A673 (cell line): ENCODE measurements around the gene FGR. TPM values are rescaled to one million over a fixed set of nuclear protein-coding genes. Genes with fewer than 3 reads are reported as not detected.

Source experiments
- BruUV-seq: library from RNA; stranded (reverse); fragments of 400-500 nt; replicated peaks from 2 replicates; lab custom pipeline; 2021; lab: Mats Ljungman, UMichigan
- CTCF ChIA-PET: fragments of 300-600 bp; sonication (Branson Sonifier 250); formaldehyde crosslinking; loops from one replicate; lab custom pipeline; 2022; ENCODE audit warnings: antibody characterized with exemption; lab: Charles Lee
- POLR2A ChIA-PET: fragments of 300-600 bp; sonication (Branson Sonifier 250); formaldehyde crosslinking; loops from one replicate; lab custom pipeline; 2022; ENCODE audit warnings: antibody characterized with exemption; ENCODE audit not compliant: low non-redundant PET; lab: Charles Lee
- DNase-seq: peaks from one replicate; pipeline ENCODE4 v3.0.0-alpha.2; 2015; ENCODE audit warnings: low spot score
- H3K27ac ChIP-seq: fragments of 200-600 bp; sonication (generic); 2 replicates; pipeline ENCODE4 v1.5.1; 2016; ENCODE audit warnings: mixed run types, low read depth, mild to moderate bottlenecking, mixed read lengths, antibody characterized with exemption, low read length; ENCODE audit not compliant: poor library complexity, severe bottlenecking
- H3K27me3 ChIP-seq: fragments of 200-600 bp; sonication (generic); replicated peaks from 2 replicates; pipeline ENCODE4 v1.6.1; 2017; ENCODE audit warnings: mixed run types, low read depth, mild to moderate bottlenecking, mixed read lengths, antibody characterized with exemption, low read length; ENCODE audit not compliant: insufficient read depth, poor library complexity
- H3K36me3 ChIP-seq: fragments of 200-600 bp; sonication (generic); 2 replicates; pipeline ENCODE4 v1.6.1; 2016; ENCODE audit warnings: mixed run types, mild to moderate bottlenecking, mixed read lengths, antibody characterized with exemption, low read length; ENCODE audit not compliant: insufficient read depth, poor library complexity, severe bottlenecking
- H3K4me1 ChIP-seq: fragments of 200-600 bp; sonication (generic); 2 replicates; pipeline ENCODE4 v1.6.1; 2017; ENCODE audit warnings: mixed run types, mild to moderate bottlenecking, mixed read lengths, antibody characterized with exemption, low read length; ENCODE audit not compliant: insufficient read depth, poor library complexity, severe bottlenecking
- H3K4me3 ChIP-seq: fragments of 200-600 bp; sonication (generic); 2 replicates; pipeline ENCODE4 v1.5.1; 2016; ENCODE audit warnings: low read depth, mixed run types, mild to moderate bottlenecking, mixed read lengths, low read length; ENCODE audit not compliant: poor library complexity, severe bottlenecking
- H3K9me3 ChIP-seq: fragments of 200-600 bp; sonication (generic); 2 replicates; pipeline ENCODE4 v1.6.1; 2016; ENCODE audit warnings: mixed run types, low read depth, mild to moderate bottlenecking, mixed read lengths, antibody characterized with exemption, low read length; ENCODE audit not compliant: poor library complexity, severe bottlenecking
- EZH2 ChIP-seq: fragments of 200-600 bp; sonication (generic); IDR thresholded peaks from 2 replicates; pipeline ENCODE4 v1.6.1; 2017; ENCODE audit warnings: borderline replicate concordance, low read depth, mild to moderate bottlenecking, mixed read lengths, antibody characterized with exemption, low read length; ENCODE audit not compliant: poor library complexity, severe bottlenecking
- intact Hi-C: fragments of 100-400 bp; cut with micrococcal nuclease; formaldehyde crosslinking; loops from one replicate; pipeline ENCODE4 v1.10.0; 2022; ENCODE audit not compliant: unreplicated experiment
- total RNA-seq: library from RNA; stranded (reverse); gene quantifications from 2 replicates; pipeline ENCODE4 v1.2.3, GENCODE V29; 2021
- TF ChIP-seq, protein P1 (sequence below): fragments of 300-800, 200-600 bp; sonication (generic); conservative IDR thresholded peaks from 2 replicates; pipeline ENCODE4 v1.5.1; 2017; ENCODE audit warnings: low read depth, mild to moderate bottlenecking, antibody characterized with exemption, low read length, moderate library complexity, mixed read lengths

FGR gene
- total RNA-seq, 1 experiment from 2014 or later = not detected

DNA sequence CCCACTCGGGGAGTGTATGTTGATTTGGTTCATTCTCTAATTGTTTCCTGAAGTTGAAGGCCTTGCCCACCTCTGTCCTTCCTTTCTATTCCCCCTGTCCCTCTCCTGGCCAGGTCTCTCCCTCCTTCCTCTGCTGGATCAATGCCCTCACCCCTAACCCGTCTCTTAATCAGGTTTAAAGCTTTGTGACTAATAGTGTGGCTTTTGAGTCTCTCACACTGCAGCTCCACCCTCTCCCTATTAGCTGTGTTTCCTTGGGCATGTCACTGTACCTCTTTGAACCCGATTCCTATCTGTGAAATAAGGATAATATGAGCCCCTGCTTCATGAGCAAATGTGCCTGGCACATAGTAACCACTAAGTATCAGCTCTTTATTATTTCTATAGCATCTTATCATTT is 51.5 kb downstream of the FGR start:
- no peak for DNase-seq
- Histone ChIP-seq H3K27me3 (no peaks in the 10 kb centered on the region), H3K27ac (no peak overlapping the region), H3K4me3 (no peak overlapping the region), H3K4me1 (peaks cover 3% of the 10 kb centered on the region), H3K9me3 (no peaks in the 10 kb centered on the region), H3K36me3 (no peaks in the 10 kb centered on the region)
- TF ChIP-seq, protein P1, sequence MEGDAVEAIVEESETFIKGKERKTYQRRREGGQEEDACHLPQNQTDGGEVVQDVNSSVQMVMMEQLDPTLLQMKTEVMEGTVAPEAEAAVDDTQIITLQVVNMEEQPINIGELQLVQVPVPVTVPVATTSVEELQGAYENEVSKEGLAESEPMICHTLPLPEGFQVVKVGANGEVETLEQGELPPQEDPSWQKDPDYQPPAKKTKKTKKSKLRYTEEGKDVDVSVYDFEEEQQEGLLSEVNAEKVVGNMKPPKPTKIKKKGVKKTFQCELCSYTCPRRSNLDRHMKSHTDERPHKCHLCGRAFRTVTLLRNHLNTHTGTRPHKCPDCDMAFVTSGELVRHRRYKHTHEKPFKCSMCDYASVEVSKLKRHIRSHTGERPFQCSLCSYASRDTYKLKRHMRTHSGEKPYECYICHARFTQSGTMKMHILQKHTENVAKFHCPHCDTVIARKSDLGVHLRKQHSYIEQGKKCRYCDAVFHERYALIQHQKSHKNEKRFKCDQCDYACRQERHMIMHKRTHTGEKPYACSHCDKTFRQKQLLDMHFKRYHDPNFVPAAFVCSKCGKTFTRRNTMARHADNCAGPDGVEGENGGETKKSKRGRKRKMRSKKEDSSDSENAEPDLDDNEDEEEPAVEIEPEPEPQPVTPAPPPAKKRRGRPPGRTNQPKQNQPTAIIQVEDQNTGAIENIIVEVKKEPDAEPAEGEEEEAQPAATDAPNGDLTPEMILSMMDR = no peak
- TF ChIP-seq EZH2 = no peak
- no TSS peak for BruUV-seq
- CTCF ChIA-PET = interaction anchor here (0.7 kb wide), 1 partner anchor 26 kb away, joined by 3 read pairs; no protein-coding TSS in a partner anchor
- intact Hi-C loops = no loop called here
- POLR2A ChIA-PET = no interaction called here

DNA sequence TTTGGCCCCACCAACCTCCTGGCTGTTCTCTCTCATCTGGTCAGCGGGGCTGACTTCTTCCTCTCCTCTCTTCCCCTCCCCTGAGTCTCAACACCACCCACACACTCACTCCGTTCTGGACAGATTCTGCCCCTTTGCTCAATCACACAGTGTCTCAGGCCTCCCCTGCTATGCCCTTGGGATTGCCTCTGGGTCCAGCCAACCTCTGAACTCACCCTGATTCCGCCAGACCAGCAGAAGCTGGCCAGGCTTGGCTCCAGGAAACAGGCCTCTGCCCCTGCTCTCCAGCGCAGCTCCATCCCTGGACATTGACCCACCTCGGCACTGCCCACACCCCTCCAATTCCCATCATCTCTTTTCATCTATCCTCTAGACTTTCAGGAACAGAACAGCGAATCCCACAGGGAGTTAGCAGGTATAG is 53.2 kb downstream of the FGR start:
- Histone ChIP-seq H3K27me3 (no peaks in the 10 kb centered on the region), H3K36me3 (no peaks in the 10 kb centered on the region), H3K9me3 (no peaks in the 10 kb centered on the region), H3K27ac (no peak overlapping the region), H3K4me1 (peaks cover 16% of the 10 kb centered on the region), H3K4me3 (no peak overlapping the region)
- TF ChIP-seq, protein P1 = no peak
- no peak for TF ChIP-seq EZH2
- BruUV-seq = no TSS peak
- CTCF ChIA-PET = no interaction called here
- intact Hi-C loops = no loop called here
- POLR2A ChIA-PET = no interaction called here
- DNase-seq = no peak

DNA sequence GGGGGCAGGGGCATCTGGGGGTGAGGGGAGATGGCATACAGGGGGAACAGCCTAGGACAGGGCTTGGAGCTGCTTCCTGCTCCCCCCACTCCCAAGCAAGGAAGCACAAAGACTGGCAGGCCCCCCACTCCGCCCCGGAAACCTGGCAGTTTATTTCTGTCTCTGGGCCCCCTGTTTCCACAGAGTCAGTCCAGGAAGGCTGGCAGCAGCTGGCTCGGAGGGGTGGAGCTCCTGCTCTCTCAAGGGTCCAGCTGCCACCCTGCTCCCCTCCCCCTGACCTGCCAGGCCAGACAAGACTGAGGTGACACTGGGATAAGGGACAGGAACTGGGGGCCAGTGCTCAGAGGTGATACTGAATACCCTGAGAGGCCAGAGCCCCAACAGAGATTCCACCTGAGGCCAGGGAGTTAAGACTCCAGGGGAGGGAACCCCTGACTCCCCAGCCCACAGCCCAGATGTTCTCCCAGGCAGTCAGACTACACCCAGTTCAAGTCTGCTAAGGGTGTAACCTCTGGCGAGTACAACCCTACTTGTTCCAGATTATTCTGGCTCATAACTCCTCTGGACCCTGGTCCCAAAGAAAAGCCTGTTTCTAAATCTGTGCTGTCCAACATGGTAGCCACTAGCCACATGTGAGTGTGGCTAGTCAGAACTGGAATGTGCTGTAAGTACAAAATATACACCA is 57.3 kb downstream of the FGR start:
- TF ChIP-seq EZH2 = no peak
- TF ChIP-seq, protein P1 = no peak
- H3K36me3 ChIP-seq = no peaks in the 10 kb centered on the region
- DNase-seq = no peak
- H3K4me3 ChIP-seq = no peak overlapping the region
- POLR2A ChIA-PET = no interaction called here
- intact Hi-C loops = no loop called here
- BruUV-seq = no TSS peak
- CTCF ChIA-PET = interaction anchor here (1.1 kb wide), 1 partner anchor 9 kb away, joined by 4 read pairs; no protein-coding TSS in a partner anchor
- peaks cover 52% of the 10 kb centered on the region for H3K4me1 ChIP-seq
- H3K27ac ChIP-seq = peak overlapping the region; percentile 71
- H3K27me3 ChIP-seq = no peaks in the 10 kb centered on the region
- no peaks in the 10 kb centered on the region for H3K9me3 ChIP-seq
